ENCODE data around the gene MEAK7.

Gene MEAK7

DNA sequence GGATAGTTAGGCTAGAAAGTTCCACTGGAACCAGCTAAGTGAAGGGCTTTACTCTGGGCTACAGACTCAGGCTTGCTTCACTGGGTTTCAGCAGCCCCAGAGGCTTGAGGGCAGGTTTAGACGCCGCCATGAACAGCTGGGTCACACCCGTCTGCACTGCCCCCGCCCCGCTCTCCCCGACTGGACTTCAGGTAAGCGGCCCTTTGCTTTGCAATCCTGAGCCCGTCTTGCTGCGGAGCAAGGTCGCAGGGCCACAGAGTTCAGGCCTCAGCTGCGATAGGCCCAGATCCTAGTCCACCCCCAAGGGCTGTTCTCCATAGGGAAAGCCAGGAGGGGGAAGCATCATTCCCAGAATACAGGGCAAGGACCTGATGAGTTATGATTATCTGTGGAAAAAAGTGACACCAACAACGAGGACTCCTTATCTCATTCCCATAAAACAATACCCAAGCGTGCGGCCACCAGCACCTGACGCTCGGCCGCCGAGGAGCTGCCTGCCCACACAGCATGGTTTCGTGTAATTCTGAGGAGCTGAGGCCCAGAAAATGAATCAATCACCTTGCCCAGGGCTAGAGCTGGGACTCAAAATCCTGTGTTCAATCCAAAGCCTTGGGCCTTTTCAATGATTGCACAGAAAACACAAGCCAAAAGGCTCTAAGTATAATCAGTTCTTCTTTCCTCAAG lies 20.4 kb downstream of the MEAK7 start:
- H3K9me3 ChIP-seq (ENCODE audit: control insufficient read depth in 1 of 2, low read length in 2 of 2), result no peaks in the 10 kb centered on the region
- no peak overlapping the region for H3K27ac ChIP-seq (ENCODE audit: low read length)
- H3K36me3 ChIP-seq (ENCODE audit: control insufficient read depth in 1 of 2, insufficient read depth in 2 of 2, low read length in 2 of 2), result peaks cover 8 to 63% of the 10 kb centered on the region in 2 donors

DNA sequence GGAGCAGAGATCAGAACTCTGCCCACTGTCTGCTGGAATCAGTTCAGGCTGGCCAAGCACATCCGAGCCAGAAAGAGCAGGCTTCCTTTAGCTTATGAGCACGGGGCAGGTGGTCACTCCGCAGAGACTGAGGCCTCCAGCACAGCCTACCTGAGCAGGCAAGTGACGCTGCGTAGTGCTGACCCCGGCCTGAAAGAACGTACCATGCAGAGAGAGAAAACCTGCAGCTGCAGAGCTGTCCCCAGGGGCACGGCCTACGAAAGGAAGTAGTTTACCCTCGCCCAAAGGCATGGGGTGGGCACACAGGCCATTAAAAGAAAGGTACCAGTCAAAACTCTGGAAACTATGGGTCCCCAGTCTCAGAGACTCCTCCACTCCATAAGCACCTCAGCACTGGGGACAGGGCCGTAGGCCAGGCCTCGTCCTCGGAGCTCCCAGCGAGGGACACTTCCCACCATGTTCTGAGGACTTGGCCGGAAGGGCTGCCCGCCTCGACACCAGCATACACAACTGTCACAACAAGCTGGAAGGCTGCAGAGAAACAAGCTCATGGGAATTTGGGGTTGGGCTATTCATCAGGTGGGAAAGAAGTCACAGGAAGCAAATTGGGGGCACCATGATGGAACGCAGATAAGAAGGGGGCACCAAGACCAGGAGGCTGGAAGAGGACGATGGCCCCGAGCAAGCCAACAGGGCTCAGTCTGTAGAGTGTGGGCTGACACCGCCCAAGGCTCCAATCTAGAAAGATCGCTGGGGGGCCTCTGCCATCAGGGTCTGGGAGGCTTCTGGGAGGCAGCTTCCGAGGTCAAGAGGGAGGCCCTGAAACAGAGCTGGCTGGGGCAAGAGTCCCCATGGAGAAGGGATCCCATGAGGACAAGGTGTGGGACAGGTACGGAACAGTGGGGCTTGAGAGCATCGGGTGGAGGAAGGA lies 21.2 kb downstream of the MEAK7 start:
- no peaks in the 10 kb centered on the region for H3K4me1 ChIP-seq (ENCODE audit: control insufficient read depth in 1 of 2, insufficient read depth in 2 of 2, low read length in 2 of 2)
- H3K27ac ChIP-seq (ENCODE audit: low read length), result no peak overlapping the region
- peaks cover 8 to 65% of the 10 kb centered on the region in 2 donors for H3K36me3 ChIP-seq (ENCODE audit: control insufficient read depth in 1 of 2, insufficient read depth in 2 of 2, low read length in 2 of 2)
- H3K9me3 ChIP-seq (ENCODE audit: control insufficient read depth in 1 of 2, low read length in 2 of 2), result no peaks in the 10 kb centered on the region
- no peaks in the 10 kb centered on the region for H3K27me3 ChIP-seq (ENCODE audit: low read depth, low read length)
- H3K4me3 ChIP-seq (ENCODE audit: low read depth in 1 of 2, low read length in 2 of 2), result no peak overlapping the region

More for the DNA sequence above, 20.4 kb downstream of the MEAK7 start:
- Histone ChIP-seq H3K4me1 (ENCODE audit: control insufficient read depth in 1 of 2, insufficient read depth in 2 of 2, low read length in 2 of 2) (no peaks in the 10 kb centered on the region), H3K4me3 (ENCODE audit: low read depth in 1 of 2, low read length in 2 of 2) (no peak overlapping the region), H3K27me3 (ENCODE audit: low read depth, low read length) (no peaks in the 10 kb centered on the region)

DNA sequence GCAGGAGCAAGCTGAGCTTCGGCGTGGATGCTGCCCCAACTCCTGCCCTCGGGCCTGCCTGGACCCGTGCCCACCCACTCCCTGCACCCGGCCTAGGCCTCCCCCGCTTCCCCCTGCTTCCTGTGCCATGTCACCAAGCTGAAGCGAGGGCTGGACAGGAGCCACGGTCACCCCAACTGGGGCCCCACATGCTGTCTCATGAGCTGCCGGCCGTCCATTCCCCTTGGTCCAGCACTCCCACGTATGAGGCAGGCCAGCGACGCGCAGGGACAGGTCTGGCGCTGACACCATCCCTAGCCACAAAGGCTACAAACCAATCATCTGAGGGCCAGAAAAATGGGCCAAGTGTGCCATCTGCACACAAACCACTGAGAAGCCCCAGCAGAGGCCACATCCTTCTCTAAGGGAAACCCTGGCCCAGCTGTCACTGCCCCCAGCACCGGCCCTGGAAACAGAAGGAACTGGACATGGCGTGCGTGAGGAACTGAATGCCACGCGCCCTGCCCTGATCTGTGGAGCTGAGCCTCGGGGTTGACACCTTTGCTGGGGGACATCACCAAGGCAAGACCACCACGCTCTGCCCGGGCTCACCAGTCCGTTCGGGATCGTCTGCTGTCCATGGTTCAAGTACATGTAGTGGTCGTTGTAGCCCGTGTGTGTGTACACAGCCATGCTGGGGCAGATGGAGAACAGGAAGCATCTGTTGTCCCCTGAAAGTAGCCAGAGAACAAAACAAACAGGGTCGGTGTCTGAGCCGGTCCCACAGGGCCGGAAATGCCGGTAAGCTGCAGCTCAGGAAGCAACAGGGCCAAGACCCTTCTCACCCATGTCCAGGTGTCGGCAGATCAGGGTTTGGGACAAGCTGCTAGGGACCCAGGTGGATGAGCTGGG lies 22.2 kb downstream of the MEAK7 start:
- Histone ChIP-seq H3K27ac (ENCODE audit: low read length) (no peak overlapping the region), H3K36me3 (ENCODE audit: control insufficient read depth in 1 of 2, insufficient read depth in 2 of 2, low read length in 2 of 2) (peaks cover 8 to 61% of the 10 kb centered on the region in 2 donors), H3K27me3 (ENCODE audit: low read depth, low read length) (no peaks in the 10 kb centered on the region), H3K4me1 (ENCODE audit: control insufficient read depth in 1 of 2, insufficient read depth in 2 of 2, low read length in 2 of 2) (no peaks in the 10 kb centered on the region), H3K9me3 (ENCODE audit: control insufficient read depth in 1 of 2, low read length in 2 of 2) (no peaks in the 10 kb centered on the region), H3K4me3 (ENCODE audit: low read depth in 1 of 2, low read length in 2 of 2) (no peak overlapping the region)

DNA sequence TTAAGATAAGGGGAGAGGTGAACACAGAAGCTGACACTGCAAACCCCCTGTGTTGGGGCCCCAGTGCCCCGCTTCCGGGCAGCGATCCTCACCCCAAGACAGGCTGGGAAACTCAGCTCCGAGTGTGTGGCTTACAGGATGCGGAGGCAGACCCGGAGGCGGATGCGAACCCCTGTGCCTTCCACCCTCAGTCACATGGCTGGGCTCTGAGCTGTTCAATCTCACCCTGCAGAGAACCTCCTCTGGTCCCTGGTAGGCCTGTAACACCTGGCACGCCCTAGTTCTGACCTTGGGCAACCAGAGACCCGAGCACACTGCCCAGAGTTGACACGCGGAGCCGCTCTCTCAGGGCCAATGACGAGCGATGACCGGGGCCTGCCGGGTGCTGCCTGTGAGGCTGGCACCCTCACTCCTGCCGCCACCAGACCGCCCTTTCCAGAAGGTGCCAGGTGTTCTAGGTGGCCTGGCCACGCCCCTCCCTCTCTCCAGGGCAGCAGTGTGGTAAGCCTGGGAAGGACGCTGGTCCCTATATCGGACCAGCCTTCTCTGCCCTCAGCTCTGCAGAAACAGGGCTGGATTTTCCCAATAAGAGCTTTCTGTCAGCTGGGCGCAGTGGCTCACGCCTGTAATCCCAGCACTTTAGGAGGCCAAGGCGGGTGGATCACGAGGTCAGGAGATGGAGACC lies 23.3 kb downstream of the MEAK7 start:
- Histone ChIP-seq H3K4me1 (ENCODE audit: control insufficient read depth in 1 of 2, insufficient read depth in 2 of 2, low read length in 2 of 2) (no peaks in the 10 kb centered on the region), H3K27me3 (ENCODE audit: low read depth, low read length) (no peaks in the 10 kb centered on the region), H3K36me3 (ENCODE audit: control insufficient read depth in 1 of 2, insufficient read depth in 2 of 2, low read length in 2 of 2) (peaks cover 0 to 51% of the 10 kb centered on the region in 2 donors), H3K9me3 (ENCODE audit: control insufficient read depth in 1 of 2, low read length in 2 of 2) (no peaks in the 10 kb centered on the region), H3K4me3 (ENCODE audit: low read depth in 1 of 2, low read length in 2 of 2) (no peak overlapping the region), H3K27ac (ENCODE audit: low read length) (no peak overlapping the region)

DNA sequence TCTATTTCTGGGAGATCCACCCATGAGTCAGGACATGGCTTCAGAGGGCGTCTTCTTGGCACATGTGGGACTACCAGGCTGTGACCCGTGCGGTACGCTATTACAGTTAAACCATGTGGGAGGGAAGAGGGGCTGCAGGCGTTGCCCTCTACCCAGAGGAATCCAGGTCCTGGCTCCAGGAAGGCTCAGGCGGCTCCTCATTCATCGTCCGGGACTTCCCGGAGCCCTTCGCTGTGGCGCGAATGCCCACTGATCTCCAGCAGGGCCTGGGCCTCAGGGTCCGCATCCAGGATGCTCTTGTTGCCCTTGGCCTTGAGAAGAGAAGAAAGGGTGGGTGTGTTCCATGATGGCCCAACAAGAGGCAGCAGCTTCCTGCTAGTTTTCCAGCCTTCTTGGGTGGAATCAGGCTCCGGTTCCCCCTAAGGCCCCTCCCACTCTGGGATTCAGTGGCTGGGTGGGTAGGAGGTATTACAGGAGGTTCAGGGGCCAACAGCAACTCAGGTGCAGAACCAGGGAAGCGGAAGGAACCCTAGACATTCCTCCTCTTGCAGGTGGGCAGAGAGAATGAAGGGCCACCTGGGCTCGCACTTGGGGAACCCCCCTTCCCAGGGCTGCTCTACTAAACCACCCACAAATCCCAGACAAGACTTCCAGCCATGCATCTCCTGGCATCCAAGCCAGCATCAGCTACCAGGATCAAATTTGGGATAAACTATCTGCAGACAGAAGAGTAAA lies 24.6 kb downstream of the MEAK7 start:
- peaks cover 0 to 41% of the 10 kb centered on the region in 2 donors for H3K36me3 ChIP-seq (ENCODE audit: control insufficient read depth in 1 of 2, insufficient read depth in 2 of 2, low read length in 2 of 2)
- H3K9me3 ChIP-seq (ENCODE audit: control insufficient read depth in 1 of 2, low read length in 2 of 2), result no peaks in the 10 kb centered on the region
- no peak overlapping the region for H3K4me3 ChIP-seq (ENCODE audit: low read depth in 1 of 2, low read length in 2 of 2)
- no peaks in the 10 kb centered on the region for H3K4me1 ChIP-seq (ENCODE audit: control insufficient read depth in 1 of 2, insufficient read depth in 2 of 2, low read length in 2 of 2)
- no peaks in the 10 kb centered on the region for H3K27me3 ChIP-seq (ENCODE audit: low read depth, low read length)
- H3K27ac ChIP-seq (ENCODE audit: low read length), result no peak overlapping the region

DNA sequence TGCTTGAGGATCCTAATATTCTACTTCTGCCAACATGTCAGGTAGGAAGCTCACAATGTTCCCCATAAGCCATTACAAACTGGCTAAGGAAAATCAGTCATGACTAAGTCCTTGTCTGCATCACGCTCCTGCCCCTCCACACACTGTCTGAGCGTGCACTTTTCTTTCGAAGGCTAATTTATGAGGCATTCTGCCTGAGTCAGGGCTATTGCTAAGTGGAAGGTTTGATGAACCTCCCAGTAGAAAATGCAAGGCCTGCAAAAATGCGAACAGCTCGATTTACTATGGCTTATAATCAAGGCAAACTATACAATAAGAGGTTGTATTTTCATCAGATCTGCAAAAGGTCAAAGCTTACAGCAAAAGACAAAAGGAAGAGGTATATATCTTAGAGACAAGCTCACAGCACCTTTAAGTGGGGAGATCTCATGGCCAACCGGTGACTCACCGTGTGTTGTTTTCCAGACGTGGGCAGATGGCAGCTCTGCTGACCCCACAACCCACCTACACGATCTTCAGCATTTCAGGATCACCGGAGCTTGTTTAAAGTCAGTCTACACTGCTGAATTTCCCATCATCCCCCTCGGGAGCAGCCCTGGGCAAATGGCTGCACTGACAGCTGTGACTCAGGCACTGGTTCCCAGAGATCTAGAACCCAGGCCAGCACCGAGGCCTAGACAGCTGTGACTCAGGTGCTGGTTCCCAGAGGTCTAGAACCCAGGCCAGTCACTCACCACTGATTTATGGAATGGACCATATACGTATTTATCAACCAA lies 26.1 kb downstream of the MEAK7 start:
- H3K27ac ChIP-seq (ENCODE audit: low read length), result no peak overlapping the region
- H3K36me3 ChIP-seq (ENCODE audit: control insufficient read depth in 1 of 2, insufficient read depth in 2 of 2, low read length in 2 of 2), result peaks cover 0 to 36% of the 10 kb centered on the region in 2 donors
- no peak overlapping the region for H3K4me3 ChIP-seq (ENCODE audit: low read depth in 1 of 2, low read length in 2 of 2)
- no peaks in the 10 kb centered on the region for H3K4me1 ChIP-seq (ENCODE audit: control insufficient read depth in 1 of 2, insufficient read depth in 2 of 2, low read length in 2 of 2)
- H3K27me3 ChIP-seq (ENCODE audit: low read depth, low read length), result no peaks in the 10 kb centered on the region
- H3K9me3 ChIP-seq (ENCODE audit: control insufficient read depth in 1 of 2, low read length in 2 of 2), result no peaks in the 10 kb centered on the region

DNA sequence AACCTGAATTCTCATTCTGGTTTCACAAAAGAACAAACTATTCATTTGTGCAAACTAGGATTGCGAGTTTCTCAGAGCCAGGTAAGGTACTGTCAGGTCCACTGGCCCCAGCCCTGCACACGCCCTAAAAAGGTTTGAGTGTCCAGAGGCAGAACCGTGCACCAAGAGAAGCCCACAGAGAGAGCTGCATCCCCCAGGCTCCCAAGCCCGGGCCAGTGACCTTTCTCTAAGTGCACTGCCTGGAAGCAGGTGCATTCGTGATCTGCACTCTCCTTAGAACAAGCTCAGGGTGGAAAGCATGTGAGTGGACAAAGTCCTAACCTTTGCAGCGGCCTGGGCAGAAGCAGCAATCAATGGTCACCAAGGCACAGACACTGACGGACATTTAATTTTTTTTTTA lies 26.8 kb downstream of the MEAK7 start:
- Histone ChIP-seq H3K4me3 (ENCODE audit: low read depth in 1 of 2, low read length in 2 of 2) (no peak overlapping the region), H3K27ac (ENCODE audit: low read length) (no peak overlapping the region), H3K36me3 (ENCODE audit: control insufficient read depth in 1 of 2, insufficient read depth in 2 of 2, low read length in 2 of 2) (peaks cover 0 to 31% of the 10 kb centered on the region in 2 donors), H3K4me1 (ENCODE audit: control insufficient read depth in 1 of 2, insufficient read depth in 2 of 2, low read length in 2 of 2) (no peaks in the 10 kb centered on the region), H3K9me3 (ENCODE audit: control insufficient read depth in 1 of 2, low read length in 2 of 2) (no peaks in the 10 kb centered on the region), H3K27me3 (ENCODE audit: low read depth, low read length) (no peaks in the 10 kb centered on the region)

DNA sequence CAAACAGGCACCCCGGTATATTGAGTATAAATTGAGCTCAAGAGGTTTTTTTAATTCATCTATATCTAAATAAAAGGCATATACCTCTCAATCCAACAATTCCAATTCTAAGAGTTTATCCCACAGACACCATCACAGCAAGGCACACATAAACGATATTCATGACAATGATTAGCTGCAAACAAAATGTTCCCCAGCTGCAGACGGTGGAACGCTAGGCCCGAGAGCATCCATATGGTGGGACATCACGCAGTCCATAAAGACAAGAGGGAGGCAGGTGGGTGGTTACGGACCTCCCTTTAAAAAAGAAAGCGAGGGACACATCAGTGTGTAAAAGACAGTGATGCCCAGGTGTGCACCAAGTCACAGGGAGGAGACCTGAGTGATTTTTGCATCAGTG lies 28.1 kb downstream of the MEAK7 start:
- Histone ChIP-seq H3K4me3 (ENCODE audit: low read depth in 1 of 2, low read length in 2 of 2) (no peak overlapping the region), H3K9me3 (ENCODE audit: control insufficient read depth in 1 of 2, low read length in 2 of 2) (no peaks in the 10 kb centered on the region), H3K36me3 (ENCODE audit: control insufficient read depth in 1 of 2, insufficient read depth in 2 of 2, low read length in 2 of 2) (peaks cover 0 to 24% of the 10 kb centered on the region in 2 donors), H3K27me3 (ENCODE audit: low read depth, low read length) (no peaks in the 10 kb centered on the region), H3K27ac (ENCODE audit: low read length) (no peak overlapping the region), H3K4me1 (ENCODE audit: control insufficient read depth in 1 of 2, insufficient read depth in 2 of 2, low read length in 2 of 2) (no peaks in the 10 kb centered on the region)

DNA sequence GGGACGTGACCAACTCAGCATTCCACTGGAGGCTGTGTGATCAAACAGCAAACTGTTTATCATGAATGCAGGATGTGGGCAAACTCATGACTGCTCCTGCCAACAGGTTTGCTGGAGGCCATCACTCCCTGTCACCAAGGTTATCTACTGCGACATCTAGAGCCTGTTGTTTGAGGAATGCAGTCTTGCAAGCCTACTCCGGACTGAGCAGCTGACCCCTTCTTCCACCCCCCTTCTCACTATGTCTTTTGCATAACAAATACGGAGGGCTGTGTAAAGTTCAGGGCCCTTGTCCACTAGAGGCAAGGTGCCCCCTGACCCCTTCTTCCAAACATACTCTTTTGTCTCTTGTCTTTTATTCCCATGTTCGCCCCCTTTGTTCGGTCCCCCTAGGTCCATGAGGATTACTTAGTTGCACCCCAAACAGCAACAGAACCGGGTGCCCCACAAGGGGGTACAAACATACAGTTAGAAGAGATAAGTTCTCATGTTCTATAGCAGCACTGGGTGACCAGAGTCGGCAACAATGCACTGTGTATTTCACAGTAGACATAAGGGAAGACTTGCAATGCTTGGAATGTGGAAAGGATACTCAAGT lies 28.7 kb downstream of the MEAK7 start:
- Histone ChIP-seq H3K27ac (ENCODE audit: low read length) (no peak overlapping the region), H3K27me3 (ENCODE audit: low read depth, low read length) (no peaks in the 10 kb centered on the region), H3K4me1 (ENCODE audit: control insufficient read depth in 1 of 2, insufficient read depth in 2 of 2, low read length in 2 of 2) (no peaks in the 10 kb centered on the region), H3K36me3 (ENCODE audit: control insufficient read depth in 1 of 2, insufficient read depth in 2 of 2, low read length in 2 of 2) (peaks cover 0 to 19% of the 10 kb centered on the region in 2 donors), H3K4me3 (ENCODE audit: low read depth in 1 of 2, low read length in 2 of 2) (no peak overlapping the region), H3K9me3 (ENCODE audit: control insufficient read depth in 1 of 2, low read length in 2 of 2) (no peaks in the 10 kb centered on the region)

Data from muscle layer of duodenum (tissue), 2 donors.